ENCODE data around the gene UGT2B11. TPM values are rescaled to one million over a fixed set of nuclear protein-coding genes. Genes with fewer than 3 reads are reported as not detected.
"Not testable (repeated sequence)": the region's sequence is repeated elsewhere in the genome, so short reads cannot be mapped to it uniquely, and the experiment has no call there.

Gene UGT2B11
- total and polyA plus RNA-seq, 8 donors: 0.10 to 0.62 TPM; not detected in 6

DNA sequence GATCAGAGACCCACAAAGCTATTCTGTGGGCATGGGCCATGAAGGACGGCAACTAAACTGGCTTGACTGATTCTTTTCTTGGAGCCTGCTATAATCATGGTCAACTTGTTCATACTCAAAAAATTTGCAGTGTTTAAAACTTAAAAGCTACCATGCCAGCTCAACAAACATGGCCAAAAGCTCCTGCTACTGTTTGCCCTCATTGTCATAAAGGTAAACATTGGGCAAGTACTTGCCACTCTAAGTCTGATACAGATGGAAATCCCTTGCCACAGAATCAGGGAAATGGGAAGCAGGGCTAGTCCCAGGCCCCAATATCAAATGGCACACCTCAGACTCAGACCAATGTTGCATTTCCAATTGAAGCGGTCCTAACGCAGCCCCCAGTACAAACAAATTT, 20.4 kb downstream of the UGT2B11 start:
- Histone ChIP-seq H3K4me1 (no peaks in the 10 kb centered on the region), H3K36me3 (no peaks in the 10 kb centered on the region), H3K9me3 (no peaks in the 10 kb centered on the region), H3K27me3 (no peaks in the 10 kb centered on the region), H3K4me3 (no peak overlapping the region), H3K27ac (no peak overlapping the region)
- intact Hi-C loops (cut with DNase I): no loop called here
- no peak for TF ChIP-seq CTCF (IDR thresholded peaks at IDR 0.05)
- DNase-seq (no peak), ATAC-seq (no peak)

- H3K4me1 ChIP-seq; DNase-seq; H3K36me3 ChIP-seq; H3K4me3 ChIP-seq; H3K27ac ChIP-seq; H3K27me3 ChIP-seq; intact Hi-C loops (cut with DNase I); H3K9me3 ChIP-seq; ATAC-seq: not testable (repeated sequence)
These were observed 22.6 kb downstream of the UGT2B11 start for GRCh38 chr4:69191905-69192304.

DNA sequence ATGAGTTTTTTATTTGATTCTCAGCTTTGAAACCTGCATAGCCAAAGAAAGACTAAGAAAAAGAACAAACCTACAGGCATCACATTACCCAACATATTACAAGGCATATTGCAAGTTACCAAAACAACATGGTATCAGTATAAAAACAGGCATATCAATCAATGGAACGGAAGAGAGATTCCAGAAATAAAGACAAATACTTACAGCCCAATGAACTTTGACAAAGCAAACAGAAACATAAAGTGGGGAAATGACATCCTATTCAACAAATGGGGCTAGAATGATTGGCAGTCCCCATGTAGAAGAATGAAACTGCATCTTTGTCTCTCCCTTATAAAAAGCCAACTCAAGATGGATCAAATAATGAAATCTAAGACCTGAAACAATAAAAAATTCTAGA, 23.9 kb downstream of the UGT2B11 start:
- intact Hi-C loops (cut with DNase I): not testable (repeated sequence)

GRCh38 chr4:69181519-69182169, 32.9 kb downstream of the UGT2B11 start:
- H3K4me1 ChIP-seq; intact Hi-C loops (cut with DNase I); H3K9me3 ChIP-seq; H3K36me3 ChIP-seq; DNase-seq; H3K27me3 ChIP-seq; ATAC-seq; H3K4me3 ChIP-seq; H3K27ac ChIP-seq: not testable (repeated sequence)

More for the DNA sequence above, 23.9 kb downstream of the UGT2B11 start:
- not testable (repeated sequence) for H3K4me3 ChIP-seq, H3K27me3 ChIP-seq, H3K4me1 ChIP-seq, H3K36me3 ChIP-seq, DNase-seq, H3K9me3 ChIP-seq, H3K27ac ChIP-seq, ATAC-seq

GRCh38 chr4:69179817-69180216, 34.7 kb downstream of the UGT2B11 start:
- ATAC-seq; H3K27ac ChIP-seq; H3K27me3 ChIP-seq; H3K4me3 ChIP-seq; DNase-seq; H3K4me1 ChIP-seq; H3K9me3 ChIP-seq; H3K36me3 ChIP-seq; intact Hi-C loops (cut with DNase I): not testable (repeated sequence)

GRCh38 chr4:69178751-69179205, 35.8 kb downstream of the UGT2B11 start:
- H3K27ac ChIP-seq; intact Hi-C loops (cut with DNase I); H3K4me3 ChIP-seq; DNase-seq; H3K36me3 ChIP-seq; H3K4me1 ChIP-seq; ATAC-seq; H3K9me3 ChIP-seq; H3K27me3 ChIP-seq: not testable (repeated sequence)

- ATAC-seq: peak; percentile 88
- intact Hi-C loops (cut with DNase I); H3K9me3 ChIP-seq; H3K27ac ChIP-seq; H3K27me3 ChIP-seq; H3K4me3 ChIP-seq; H3K4me1 ChIP-seq; H3K36me3 ChIP-seq: not testable (repeated sequence)
- peak in 2 of 4 donors; percentile 9 to 28 for DNase-seq
- TF ChIP-seq CTCF (IDR thresholded peaks at IDR 0.05): peak; percentile 20 to 24
These were observed 44.1 kb downstream of the UGT2B11 start for GRCh38 chr4:69170233-69171134.

GRCh38 chr4:69169171-69169570, 45.4 kb downstream of the UGT2B11 start:
- H3K27me3 ChIP-seq; intact Hi-C loops (cut with DNase I); H3K36me3 ChIP-seq; H3K4me1 ChIP-seq; H3K27ac ChIP-seq; ATAC-seq; H3K4me3 ChIP-seq; H3K9me3 ChIP-seq; DNase-seq: not testable (repeated sequence)
